ENCODE data around the gene SDE2. TPM values are rescaled to one million over a fixed set of nuclear protein-coding genes. Genes with fewer than 3 reads are reported as not detected.
"Not testable (repeated sequence)": the region's sequence is repeated elsewhere in the genome, so short reads cannot be mapped to it uniquely, and the experiment has no call there.

Gene SDE2
- total RNA-seq, 1 donor from 2014 or later = 27.2 TPM

DNA sequence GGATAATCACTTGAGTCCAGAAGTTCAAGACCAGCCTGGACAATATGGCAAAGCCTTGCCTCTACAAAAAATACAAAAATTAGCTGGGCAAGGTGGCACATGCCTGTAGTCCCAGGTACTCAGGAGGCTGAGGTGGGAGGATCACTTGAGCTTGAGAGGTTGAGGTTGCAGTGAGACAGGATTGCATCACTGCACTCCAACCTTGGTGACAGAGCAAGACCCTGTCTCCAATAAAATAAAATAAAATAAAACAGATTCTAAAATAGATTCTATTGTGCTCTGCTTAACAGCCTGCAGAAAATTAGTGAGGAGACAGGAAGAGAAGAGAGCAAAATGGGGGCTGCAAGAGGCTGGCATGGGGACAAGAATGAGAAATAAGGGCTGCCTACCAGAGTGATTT, 7.5 kb upstream of the SDE2 start:
- DNase-seq (ENCODE audit: low read depth) = no peak

DNA sequence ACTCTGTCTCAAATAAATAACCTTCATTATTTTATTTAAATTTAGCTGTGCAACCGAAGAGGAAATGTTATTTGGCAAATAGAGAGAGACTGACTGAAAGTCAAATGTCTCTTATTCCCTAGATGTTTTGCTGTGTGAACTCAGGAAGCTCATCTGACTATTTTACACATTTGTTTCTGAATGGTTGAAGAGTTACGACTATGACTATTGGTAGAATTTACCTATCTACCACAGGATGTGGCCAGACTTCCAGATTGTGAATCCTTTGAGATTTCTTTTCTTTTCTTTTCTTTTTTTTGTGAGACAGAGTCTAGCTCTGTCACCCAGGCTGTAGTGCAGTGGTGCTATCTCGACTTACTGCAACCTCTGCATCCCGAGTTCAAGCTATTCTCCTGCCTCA, 5.3 kb upstream of the SDE2 start:
- DNase-seq (ENCODE audit: low read depth) = no peak

DNA sequence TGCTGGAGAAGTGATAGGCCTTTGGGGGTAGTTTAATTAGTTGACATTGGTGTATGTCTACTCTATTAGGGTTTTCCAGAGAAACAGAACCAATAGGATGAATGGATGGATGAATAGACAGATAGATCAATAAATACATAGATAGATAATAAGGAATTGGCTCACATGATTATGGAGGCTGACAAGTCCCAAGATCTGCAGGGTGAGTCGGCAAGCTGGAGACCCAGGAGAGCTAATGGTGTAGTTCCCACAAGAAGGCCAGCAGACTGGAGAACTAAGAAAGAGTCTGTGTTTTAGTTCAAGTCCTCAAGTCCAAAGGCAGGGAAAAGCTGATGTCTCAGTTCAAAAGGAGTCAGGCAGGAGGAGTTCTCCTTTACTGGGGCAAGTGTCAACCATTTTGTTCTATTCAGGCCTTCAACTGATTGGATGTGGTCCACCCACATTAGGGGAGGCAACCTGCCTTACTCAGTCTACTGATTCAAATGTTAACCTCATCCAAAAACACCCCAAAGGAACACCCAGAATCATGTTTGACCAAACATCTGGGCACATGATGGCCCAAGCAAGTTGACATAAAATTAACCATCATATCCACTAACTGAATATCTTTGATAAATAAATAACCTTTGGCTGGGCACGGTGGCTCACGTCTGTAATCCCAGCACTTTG, 4.5 kb upstream of the SDE2 start:
- no peak for DNase-seq (ENCODE audit: low read depth)

DNA sequence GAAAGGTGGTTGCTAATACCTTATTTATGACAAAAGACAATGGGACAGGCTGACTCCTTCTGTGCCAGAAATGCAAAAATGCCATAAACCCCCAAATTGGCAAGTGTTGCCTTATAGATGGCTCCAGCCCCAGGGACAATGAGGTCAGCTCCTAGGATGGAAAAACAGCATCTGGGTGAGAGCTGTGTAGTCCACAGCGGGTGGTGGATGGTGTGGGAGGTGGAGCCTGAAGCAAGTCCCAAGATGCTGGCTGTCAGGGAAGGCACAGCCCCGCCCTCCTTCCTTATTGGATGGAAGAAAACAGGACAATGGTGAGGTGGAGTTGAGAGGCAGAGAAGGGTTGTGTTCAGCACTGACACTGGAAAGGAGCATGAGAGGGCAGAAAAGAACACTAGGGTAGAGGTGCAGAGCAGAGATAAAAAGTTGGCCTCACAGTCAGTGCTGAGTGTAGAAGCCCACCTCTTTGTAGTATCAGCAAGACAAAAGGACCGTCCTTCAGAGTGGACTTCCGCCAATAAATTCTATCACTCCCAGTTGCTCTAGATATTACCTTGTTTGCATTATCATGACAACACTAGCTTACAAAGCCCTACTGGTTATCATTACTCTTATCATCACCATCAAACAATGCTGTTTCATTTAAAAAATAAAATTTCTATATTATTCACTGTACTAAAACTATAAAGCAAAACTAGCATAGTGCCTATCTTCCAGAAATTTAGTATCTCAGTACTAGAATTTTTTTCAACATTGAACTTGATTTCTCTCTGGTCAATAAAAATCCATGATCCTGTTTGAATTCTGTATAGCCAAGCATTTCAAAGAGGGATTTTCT, 3.7 kb upstream of the SDE2 start:
- no peak for DNase-seq (ENCODE audit: low read depth)

DNA sequence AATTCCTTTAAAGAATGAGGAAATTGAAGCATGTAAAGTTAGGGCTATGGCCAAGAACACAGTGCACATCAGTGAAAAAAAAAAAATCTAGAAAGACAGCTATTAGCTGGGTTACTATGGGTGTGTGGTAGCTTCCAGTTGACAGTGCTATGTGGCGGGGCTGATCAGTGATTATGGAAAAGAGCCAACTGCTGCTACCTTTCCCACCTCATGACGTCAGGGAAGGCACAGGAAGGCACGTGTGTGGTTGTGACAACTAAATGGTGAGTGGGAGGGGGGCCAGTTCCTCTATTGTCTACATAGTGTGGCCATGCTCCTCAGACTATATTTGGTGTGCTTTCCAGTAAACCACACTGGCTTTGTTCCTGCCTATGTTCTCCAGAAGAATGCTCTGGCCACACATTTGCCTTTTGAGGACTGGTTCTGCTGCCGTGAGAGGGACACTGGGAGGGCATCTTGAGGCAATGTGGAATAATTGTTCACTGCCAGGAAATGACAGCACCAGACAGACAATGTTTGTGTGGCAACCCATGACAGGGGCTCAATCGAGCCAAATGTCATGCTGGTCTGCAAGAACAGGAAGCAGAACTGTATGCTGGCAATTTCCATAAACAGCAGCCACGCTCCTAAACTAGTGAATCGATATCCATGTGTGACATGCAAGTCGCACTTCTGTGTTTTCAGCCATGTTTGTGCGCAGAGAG, 3.0 kb upstream of the SDE2 start:
- DNase-seq (ENCODE audit: low read depth) = peak; percentile 57

DNA sequence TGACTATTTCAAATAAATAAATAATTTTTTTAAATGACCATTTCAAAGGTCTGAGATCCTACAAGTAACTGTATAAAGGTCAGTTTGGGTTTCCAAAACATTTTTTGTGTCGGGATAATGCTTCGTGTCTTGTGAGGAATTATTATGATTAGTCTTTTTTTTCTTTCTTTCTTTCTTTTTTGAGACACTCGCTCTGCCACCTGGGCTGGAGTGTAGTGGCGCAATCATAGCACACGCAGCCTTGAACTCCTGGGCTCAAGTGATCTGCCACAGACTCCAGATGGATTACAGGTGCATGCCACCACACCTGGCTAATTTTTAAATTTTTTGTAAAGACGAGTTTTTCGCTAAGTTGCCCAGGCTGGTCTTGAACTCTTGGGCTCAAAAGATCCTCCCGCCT, 1.9 kb upstream of the SDE2 start:
- DNase-seq (ENCODE audit: low read depth) = no peak

DNA sequence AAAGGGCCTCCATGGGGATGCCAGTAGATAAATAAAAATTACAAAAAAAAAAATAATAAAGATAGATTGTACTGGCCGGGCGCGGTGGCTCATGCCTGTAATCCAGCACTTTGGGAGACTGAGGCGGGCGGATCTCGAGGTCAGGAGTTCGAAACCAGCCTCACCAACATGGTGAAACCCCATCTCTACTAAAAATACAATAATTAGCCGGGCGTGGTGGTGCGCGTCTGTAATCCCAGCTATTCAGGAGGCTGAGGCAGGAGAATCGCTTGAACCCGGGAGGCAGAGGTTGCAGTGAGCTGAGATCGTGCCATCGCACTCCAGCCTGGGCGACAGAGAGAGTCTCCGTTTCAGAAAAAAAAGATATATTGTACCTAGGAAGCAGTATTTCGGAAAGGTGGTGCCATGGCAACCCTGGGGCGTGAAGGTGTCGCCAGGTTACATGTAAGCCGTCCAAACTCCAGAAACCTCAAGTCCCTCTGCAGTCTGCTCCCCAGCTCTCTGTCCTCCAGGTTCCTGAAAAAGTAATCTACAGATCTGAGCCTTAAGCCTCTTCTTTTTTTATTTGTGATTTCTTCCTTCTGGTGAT, 1.4 kb upstream of the SDE2 start:
- DNase-seq (ENCODE audit: low read depth) = not testable (repeated sequence)

DNA sequence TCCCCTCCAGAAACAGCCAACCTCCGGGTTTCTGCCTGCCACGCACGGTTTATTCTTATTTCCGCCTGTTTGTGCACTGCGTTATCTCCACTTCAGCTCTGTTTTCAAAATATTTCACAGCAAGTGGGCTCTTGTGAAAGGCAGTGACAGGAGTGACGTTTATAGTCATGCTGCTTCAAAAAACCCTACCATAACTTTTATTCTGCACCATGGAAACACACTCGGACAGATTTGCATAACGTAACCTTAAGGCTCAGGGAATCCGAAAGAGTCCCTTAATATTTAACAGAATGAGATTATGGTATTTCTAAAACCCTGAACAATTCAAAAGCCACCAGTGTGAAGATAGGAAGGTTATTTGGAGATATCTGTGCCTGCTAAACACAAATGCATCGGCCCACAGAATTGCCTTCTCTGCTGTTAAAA, 782 bp upstream of the SDE2 start:
- DNase-seq (ENCODE audit: low read depth) = peak; percentile 81

DNA sequence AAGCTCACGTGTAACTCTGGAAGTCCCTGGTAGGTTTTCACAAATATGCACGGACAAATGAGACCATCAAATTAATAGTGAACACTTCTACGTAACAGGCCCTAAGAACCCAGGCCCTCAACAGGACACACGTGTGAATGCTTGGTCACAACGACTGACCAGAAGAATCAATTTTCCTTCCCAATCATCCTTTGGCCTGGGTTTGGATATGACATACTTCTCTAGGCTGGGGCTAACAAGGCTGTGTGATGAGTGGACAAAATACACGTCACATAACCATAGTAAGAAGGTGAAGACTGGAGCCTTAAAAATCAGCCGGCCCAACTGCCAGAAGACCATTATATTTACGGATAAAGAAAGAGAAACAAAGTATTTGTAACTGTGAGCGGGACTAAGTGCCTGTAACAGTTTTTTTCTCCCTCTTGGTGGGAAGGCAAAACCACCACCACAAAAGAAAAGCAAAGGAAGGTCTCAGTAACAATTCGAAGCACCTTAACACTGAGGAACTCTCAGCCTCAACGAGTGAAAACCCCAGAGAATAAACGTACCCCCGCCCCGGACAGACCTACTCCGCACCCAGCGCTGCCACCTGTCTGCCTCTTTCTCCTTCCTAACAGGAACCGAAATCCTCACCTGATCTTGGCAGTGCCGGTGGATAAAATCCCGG, 450 bp downstream of the SDE2 start:
- DNase-seq (ENCODE audit: low read depth) = peak; percentile 38

DNA sequence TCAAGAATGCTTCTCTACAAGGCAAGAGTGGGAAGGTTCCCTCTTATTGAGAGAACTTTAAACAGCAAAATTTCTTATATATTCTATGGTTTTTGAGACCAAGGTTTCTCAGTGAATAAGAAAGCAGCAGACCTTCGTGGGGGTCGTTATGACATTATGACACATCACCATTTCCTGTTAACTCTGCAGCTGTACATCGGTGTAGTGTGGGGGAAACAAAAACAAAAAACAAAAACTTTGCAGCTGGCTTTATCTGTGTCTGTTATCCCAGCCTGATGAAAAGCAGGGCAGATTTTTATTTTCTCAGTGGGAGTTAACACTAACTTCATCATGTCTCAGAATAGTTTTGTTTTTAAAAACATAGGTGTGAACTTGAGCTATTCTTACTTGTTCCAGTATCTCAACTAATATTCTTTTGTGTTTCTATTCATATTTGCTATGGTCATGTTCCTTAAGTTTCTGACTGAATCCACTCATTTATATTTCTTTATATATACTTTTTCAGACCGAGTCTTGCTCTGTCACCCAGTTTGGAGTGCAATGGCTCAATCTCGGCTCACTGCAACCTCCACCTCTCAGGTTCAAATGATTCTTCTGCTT, 2.1 kb downstream of the SDE2 start:
- peak; percentile 24 for DNase-seq (ENCODE audit: low read depth)

DNA sequence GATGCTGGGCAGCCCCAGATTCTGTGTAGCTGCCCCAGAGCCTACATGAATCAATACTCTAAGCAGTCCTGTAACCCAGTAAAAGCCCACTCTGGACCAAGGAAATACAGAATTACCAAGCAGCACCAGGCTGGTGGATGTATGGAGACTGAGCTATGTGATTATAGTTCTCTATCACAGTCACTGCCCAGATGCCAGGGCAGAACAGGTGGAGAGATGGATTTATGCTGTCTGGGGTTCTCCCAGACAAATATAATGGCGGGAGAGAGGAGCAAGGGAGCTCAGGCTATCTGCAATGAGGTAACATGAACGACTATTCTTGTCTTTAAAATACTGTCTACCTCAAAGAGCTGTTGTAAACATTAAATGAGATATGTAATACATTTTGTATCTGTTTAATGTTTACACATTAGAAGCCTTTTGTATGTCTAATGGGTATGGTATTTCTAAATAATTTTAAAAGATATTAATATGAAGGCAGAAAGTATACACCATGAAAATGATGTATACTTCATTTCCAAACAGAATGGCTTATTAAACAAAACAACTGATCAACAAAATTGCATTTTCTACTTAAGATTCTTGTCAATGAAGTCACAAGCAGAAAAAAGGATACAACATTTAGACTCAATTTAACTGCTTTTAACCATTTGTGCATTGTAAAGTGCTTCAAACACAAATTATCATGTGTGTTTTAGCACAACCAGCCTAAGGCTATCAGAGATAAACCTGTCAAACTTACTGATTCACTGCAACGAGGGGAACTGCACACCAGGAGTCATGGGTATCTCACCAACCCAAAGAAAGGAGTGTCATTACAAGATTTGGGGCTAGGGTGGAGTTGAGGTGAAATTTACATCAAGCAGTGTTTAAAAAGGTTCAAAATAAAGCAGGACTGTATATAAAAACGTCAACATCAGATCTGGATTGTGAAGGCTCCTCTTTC, 3.0 kb downstream of the SDE2 start:
- DNase-seq (ENCODE audit: low read depth) = no peak

DNA sequence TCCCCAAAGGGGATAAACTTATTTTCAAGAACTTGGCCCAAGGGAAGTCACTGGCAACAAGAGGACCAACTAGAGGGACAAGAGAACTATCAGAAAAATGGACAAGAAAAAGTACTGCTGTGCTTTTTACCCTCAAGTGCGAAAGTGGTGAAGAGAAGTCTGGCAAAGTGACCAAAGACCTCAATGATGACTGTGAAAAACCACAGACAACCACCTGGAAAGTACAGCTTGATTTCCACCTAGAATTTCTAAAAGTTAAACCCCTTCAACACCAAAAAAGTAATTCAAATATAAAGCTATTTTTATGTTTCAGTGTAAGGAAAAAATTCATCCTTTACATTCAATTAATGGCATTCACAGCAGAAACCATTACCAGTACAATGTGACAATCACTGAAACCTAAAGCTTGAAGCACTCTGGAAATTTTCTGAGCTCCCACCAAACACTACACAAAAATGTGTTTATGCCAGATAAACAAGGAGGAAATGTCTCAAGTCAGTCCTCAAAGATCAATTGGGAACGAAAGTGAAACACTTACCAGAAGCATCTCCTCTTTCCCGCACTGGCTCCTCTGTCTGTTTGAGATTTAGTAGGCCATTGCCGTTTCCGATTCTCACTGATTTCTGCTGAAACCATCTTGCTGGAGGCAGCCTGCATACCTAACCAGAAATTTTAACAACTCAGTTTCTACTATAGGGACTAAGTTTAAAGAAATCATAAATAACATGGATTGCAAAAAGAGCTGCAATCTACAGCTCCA, 8.3 kb downstream of the SDE2 start:
- DNase-seq (ENCODE audit: low read depth) = no peak

DNA sequence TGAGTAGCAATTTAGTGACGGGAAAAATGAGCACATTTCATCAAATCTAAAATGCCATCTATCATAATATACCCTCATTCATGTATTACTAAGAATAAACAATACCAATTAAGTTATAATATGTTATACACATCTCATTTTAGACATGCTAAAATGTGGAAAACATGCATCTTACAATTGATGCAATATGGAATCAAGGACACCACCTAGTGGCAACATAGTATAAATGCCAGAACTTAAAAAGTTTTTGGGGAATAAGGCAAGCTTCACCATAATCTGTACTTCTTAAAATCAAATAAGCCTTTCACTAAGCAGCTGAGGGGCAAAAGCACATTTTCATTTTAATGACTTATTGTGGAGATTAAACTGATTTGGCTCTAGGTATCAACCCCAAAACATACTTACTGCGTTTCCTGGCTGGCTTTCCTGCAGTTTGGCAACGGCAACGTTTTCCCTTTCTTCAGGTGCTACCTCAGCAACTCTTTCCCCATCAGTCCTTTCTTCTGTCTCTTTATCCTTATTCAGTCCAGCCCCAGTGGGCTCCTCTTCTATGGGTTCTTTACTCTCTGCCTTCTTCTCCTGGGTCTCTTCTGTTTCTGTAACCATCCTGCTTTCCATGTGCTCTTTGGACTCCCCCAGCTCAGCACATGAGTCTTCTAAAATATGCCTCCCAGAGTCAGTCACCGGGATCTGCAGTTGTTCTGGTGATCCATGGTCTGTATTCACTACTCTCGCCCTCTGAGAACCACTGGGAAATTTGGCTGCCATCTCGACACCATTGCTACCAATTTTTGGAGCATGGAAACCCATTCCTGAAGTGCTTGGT, 11.4 kb downstream of the SDE2 start:
- peak; percentile 64 for DNase-seq (ENCODE audit: low read depth)

DNA sequence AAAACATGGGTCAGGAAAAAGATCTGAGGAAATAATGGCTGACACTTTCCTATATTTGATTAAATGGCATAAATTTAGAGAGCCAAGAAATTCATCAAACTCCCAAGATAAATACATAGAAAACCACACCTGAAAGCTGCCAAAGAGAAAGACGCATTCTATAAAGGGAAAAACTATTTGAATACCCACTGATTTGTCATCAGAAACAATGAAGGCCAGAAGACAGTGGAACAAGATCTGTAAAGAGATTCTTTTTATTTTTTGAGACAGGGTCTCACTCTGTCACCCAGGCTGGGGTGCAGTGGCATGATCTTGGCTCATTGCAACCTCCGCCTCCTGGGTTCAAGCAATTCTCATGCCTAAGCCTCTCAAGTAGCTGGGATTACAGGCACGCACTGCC, 17.4 kb downstream of the SDE2 start:
- DNase-seq (ENCODE audit: low read depth) = no peak

DNA sequence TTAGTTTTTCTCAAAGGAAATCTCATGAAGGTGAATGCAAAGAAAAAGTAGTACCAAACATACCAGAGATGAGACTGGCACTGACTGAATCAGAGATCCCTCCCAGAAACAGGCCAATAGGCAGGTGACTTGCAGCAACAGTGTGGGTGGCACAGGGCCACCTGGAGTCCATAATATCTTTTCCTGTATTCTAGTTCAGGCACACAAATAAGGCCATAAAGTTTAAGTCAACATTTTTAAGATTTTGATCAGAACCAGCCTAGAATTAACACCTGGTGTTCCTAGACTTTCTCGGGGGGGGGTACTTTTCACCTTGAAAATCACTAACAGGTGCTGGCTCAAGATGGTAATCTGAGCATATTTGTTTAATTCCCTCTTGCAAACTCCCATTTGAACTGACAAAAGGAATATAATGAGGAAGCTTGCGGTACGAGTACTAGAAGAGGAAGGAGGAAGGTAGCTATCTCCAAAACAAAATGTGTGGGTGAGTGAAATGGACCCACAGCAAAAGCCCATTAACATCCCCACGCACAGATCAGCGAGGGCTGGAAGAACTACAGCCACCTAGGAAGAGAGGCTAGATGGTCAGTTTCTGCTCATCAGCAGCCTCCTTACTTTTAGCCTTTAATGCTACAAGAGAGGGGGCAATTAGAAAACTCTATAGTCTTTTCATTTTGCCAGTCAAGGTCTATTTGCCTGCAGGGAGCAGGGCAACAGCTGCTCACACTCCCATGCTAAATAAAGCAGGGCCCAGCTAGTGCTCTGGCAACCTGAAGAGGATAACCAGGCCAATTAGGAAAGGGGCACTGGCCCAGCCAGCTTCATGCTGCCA, 18.9 kb downstream of the SDE2 start:
- DNase-seq (ENCODE audit: low read depth) = no peak

DNA sequence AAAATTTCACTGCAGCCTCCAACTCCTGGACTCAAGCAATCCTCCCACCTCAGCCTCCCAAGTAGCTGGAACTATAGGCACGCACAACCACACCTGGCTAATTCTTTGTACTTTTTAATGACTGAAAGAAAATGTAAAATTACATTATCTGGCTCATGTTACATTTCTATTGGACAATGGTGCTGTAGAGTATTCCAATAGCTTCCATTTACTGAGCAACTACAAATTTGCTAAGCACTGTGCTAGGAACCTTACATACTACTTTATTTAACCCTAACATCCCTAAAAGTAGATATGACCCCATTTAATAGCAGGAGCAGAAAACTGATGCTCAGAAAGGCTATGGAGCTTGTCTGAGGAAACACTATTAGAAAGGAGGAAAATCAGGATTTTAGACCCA, 19.7 kb downstream of the SDE2 start:
- DNase-seq (ENCODE audit: low read depth) = no peak

DNA sequence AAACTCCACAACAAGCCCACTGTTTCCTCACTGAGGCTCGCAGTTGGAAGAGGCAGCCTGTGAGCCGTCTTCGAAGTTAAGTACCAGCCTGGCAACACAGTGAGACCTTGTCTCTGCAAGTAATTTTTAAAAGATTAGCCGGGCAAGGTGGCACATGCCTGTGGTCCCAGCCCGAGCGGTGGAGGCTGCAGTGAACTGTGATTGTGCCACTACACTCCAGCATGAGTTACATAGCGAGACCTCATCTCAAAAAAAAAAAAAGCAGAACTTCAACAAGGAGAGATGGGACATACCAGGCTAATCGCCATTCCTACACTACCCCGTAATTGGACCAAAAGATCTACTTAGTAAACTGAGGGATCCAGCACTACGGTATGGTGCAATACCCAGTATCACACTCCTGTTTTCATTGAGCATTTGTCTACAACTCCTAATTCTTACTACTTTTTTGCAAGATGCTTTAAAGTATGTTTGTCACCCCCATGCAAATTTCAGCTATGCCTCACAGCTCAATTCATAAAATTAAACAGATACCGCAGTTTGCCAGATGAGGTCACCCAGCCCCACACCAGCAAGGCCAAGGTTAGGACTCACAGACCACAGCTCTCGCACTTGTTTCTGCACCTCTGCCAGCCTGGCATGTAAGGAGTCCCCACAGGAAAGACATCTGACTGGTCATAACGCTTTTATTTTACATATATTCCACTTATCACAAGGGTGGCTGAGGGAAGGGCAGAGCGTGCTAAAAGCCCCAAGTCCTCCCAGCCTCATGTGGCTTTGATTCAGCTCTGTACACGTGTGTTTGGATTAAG, 21.0 kb downstream of the SDE2 start:
- DNase-seq (ENCODE audit: low read depth) = no peak
